ENCODE results near the gene ZNF780A.
"Not testable (repeated sequence)": the region's sequence is repeated elsewhere in the genome, so short reads cannot be mapped to it uniquely, and the experiment has no call there.

The ZNF780A gene

GRCh38 chr19:40081411-40081810, 9.3 kb downstream of the ZNF780A start:
- no peak for DNase-seq

GRCh38 chr19:40080289-40080688, 10.5 kb downstream of the ZNF780A start:
- no peak for DNase-seq

- no peak for DNase-seq
Observed at GRCh38 chr19:40078377-40078776, 12.4 kb downstream of the ZNF780A start.

- DNase-seq = no peak
Observed at GRCh38 chr19:40070058-40070457, 20.7 kb downstream of the ZNF780A start.

- DNase-seq = no peak
Observed at GRCh38 chr19:40059624-40060023, 31.1 kb downstream of the ZNF780A start.

GRCh38 chr19:40057166-40057565, 33.6 kb downstream of the ZNF780A start:
- no peak for DNase-seq

- no peak for DNase-seq
Observed at GRCh38 chr19:40056505-40056904, 34.2 kb downstream of the ZNF780A start.

GRCh38 chr19:40055832-40056504, 34.8 kb downstream of the ZNF780A start, which contains the start of gene ZNF780B:
TSS of gene ZNF780B (minus strand) at chr19:40056231. CDS start at chr19:40050332, 5,899 bp downstream.
- DNase-seq = peak; percentile 79

GRCh38 chr19:40055049-40055448, 35.7 kb downstream of the ZNF780A start:
- DNase-seq = no peak

- no peak for DNase-seq
Observed at GRCh38 chr19:40054632-40055031, 36.1 kb downstream of the ZNF780A start.

- DNase-seq = no peak
Observed at GRCh38 chr19:40053491-40053890, 37.3 kb downstream of the ZNF780A start.

- not testable (repeated sequence) for DNase-seq
Observed at GRCh38 chr19:40041718-40042117, 49.0 kb downstream of the ZNF780A start.

GRCh38 chr19:40038047-40038446, 52.7 kb downstream of the ZNF780A start:
- DNase-seq = not testable (repeated sequence)

- no peak for DNase-seq
Observed at GRCh38 chr19:40035996-40036395, 54.7 kb downstream of the ZNF780A start.

- DNase-seq = no peak
Observed at GRCh38 chr19:40033989-40034560, 56.7 kb downstream of the ZNF780A start.

GRCh38 chr19:40026597-40026970, 64.2 kb downstream of the ZNF780A start:
- DNase-seq = no peak

- no peak for DNase-seq
Observed at GRCh38 chr19:40025938-40026596, 64.7 kb downstream of the ZNF780A start.

GRCh38 chr19:40023969-40024368, 66.8 kb downstream of the ZNF780A start:
- DNase-seq = no peak
